ENCODE measurements around the gene PTPRK.

- TF ChIP-seq CTCF (IDR thresholded peaks at IDR 0.05) (no peak), EZH2 (IDR thresholded peaks at IDR 0.05; ENCODE audit: borderline replicate concordance, insufficient read depth, low read depth, low read length, poor library complexity, severe bottlenecking) (no peak)
These were observed 333.7 kb downstream of the PTPRK start for GRCh38 chr6:128186729-128187128.
